H1 (cell line): ENCODE data around the gene PNMA6E. TPM values are rescaled to one million over a fixed set of nuclear protein-coding genes. Genes with fewer than 3 reads are reported as not detected.

Source experiments
- CTCF ChIA-PET: fragments of 300-600 bp; sonication (Branson Sonifier 250); formaldehyde crosslinking; loops from one replicate; lab custom pipeline; 2021; ENCODE audit not compliant: partially characterized antibody; lab: Charles Lee
- POLR2A ChIA-PET: fragments of 300-600 bp; sonication (Branson Sonifier 250); formaldehyde crosslinking; loops from one replicate; lab custom pipeline; 2021; ENCODE audit warnings: inconsistent platforms; ENCODE audit not compliant: partially characterized antibody; lab: Charles Lee
- DNase-seq, 2 experiments: peaks; one replicate each; pipeline versions ENCODE4 v3.0.0 to v3.0.0-alpha.2; 2010 to 2022; ENCODE audit warnings: low spot score in 2 of 2, low read depth in 1 of 2, mixed read lengths in 1 of 2
- FAIRE-seq: peaks from 2 replicates; lab custom pipeline; 2011; peaks lifted over from hg19 to GRCh38; lab: Jason Lieb, UNC
- H2AFZ ChIP-seq: 2 replicates; pipeline ENCODE4 v1.8.1; 2012; ENCODE audit warnings: low read length, inconsistent platforms
- H2AK5ac ChIP-seq: 2 replicates; pipeline ENCODE4 v1.6.1; 2013; ENCODE audit warnings: low read depth, low read length
- H2BK120ac ChIP-seq: replicated peaks from 2 replicates; pipeline ENCODE3; 2013; ENCODE audit warnings: low read depth, low read length, inconsistent platforms
- H2BK12ac ChIP-seq: 2 replicates; pipeline ENCODE4 v1.6.1; 2013; ENCODE audit warnings: low read depth, low read length
- H2BK15ac ChIP-seq: 2 replicates; pipeline ENCODE4 v1.6.1; 2013; ENCODE audit warnings: low read length
- H2BK20ac ChIP-seq: 2 replicates; pipeline ENCODE4 v1.6.1; 2013; ENCODE audit warnings: low read length
- H2BK5ac ChIP-seq: 2 replicates; pipeline ENCODE4 v1.6.1; 2013; ENCODE audit warnings: low read depth, low read length
- H3K14ac ChIP-seq: 2 replicates; pipeline ENCODE4 v1.6.1; 2013; ENCODE audit warnings: inconsistent platforms; ENCODE audit not compliant: insufficient read length
- H3K18ac ChIP-seq: 2 replicates; pipeline ENCODE4 v1.6.1; 2013; ENCODE audit warnings: low read length; ENCODE audit errors: extremely low read depth
- H3K23ac ChIP-seq: 2 replicates; pipeline ENCODE4 v1.6.1; 2013; ENCODE audit warnings: inconsistent platforms; ENCODE audit not compliant: insufficient read length
- H3K23me2 ChIP-seq: 2 replicates; pipeline ENCODE4 v1.6.1; 2013; ENCODE audit warnings: low read depth, low read length
- H3K27ac ChIP-seq: 2 replicates; pipeline ENCODE4 v1.6.1; 2011; ENCODE audit warnings: low read depth, low read length, inconsistent platforms
- H3K27me3 ChIP-seq, 4 experiments: replicated peaks in 1 of 4; 1 replicate in 1 of 4; 2 replicates in 3 of 4; pipeline versions ENCODE4 v1.6.1 to v1.8.1; 2011 to 2013; ENCODE audit warnings: low read length in 3 of 4, mild to moderate bottlenecking in 3 of 4, inconsistent platforms in 2 of 4, mixed read lengths in 2 of 4, moderate library complexity in 1 of 4; ENCODE audit not compliant: control insufficient read depth in 3 of 4, insufficient read depth in 3 of 4; ENCODE audit errors: extremely low read depth in 1 of 4
- H3K36me3 ChIP-seq, 4 experiments: 2 replicates each; pipeline versions ENCODE4 v1.6.1 to v1.8.1; 2011 to 2013; ENCODE audit warnings: mild to moderate bottlenecking in 4 of 4, low read length in 3 of 4, moderate library complexity in 2 of 4, control low read depth in 1 of 4, inconsistent platforms in 1 of 4; ENCODE audit not compliant: insufficient read depth in 4 of 4, control insufficient read depth in 2 of 4
- H3K4ac ChIP-seq: replicated peaks from 2 replicates; pipeline ENCODE3; 2013; ENCODE audit warnings: low read length, low read depth, mixed read lengths, inconsistent platforms; ENCODE audit not compliant: insufficient read length
- H3K4me1 ChIP-seq, 4 experiments: replicated peaks in 1 of 4; 1 replicate in 1 of 4; 2 replicates in 3 of 4; pipeline versions ENCODE4 v1.6.1 to v1.8.1; 2011 to 2013; ENCODE audit warnings: low read length in 3 of 4, inconsistent platforms in 2 of 4, mixed read lengths in 1 of 4; ENCODE audit not compliant: insufficient read depth in 4 of 4, control insufficient read depth in 3 of 4
- H3K4me2 ChIP-seq, 2 experiments: 2 replicates each; pipeline versions ENCODE4 v1.6.1 to v1.8.1; 2011 to 2013; ENCODE audit warnings: low read depth in 2 of 2, low read length in 2 of 2, control low read depth in 1 of 2, inconsistent platforms in 1 of 2, mild to moderate bottlenecking in 1 of 2; ENCODE audit not compliant: insufficient read depth in 1 of 2
- H3K4me3 ChIP-seq, 4 experiments: fragments of 200-600, 300-600 bp in 1 of 4; sonication (generic), shearing (Covaris generic), sonication (Bioruptor Twin) in 1 of 4; 2 replicates each; pipeline versions ENCODE4 v1.5.1 to v1.8.1; 2011 to 2016; ENCODE audit warnings: low read length in 4 of 4, low read depth in 3 of 4, control low read depth in 2 of 4, inconsistent platforms in 2 of 4, mild to moderate bottlenecking in 2 of 4, mixed read lengths in 1 of 4, moderate library complexity in 1 of 4; ENCODE audit not compliant: insufficient read depth in 2 of 4; ENCODE audit errors: extremely low read depth in 1 of 4
- H3K56ac ChIP-seq: replicated peaks from 2 replicates; pipeline ENCODE3; 2013; ENCODE audit warnings: low read depth, mild to moderate bottlenecking, mixed read lengths, low read length, inconsistent platforms; ENCODE audit not compliant: insufficient read length
- H3K79me1 ChIP-seq: 2 replicates; pipeline ENCODE4 v1.6.1; 2013; ENCODE audit warnings: low read depth, low read length, control low read depth
- H3K79me2 ChIP-seq, 2 experiments: 2 replicates each; pipeline versions ENCODE4 v1.6.1 to v1.8.1; 2012 to 2013; ENCODE audit warnings: low read length in 2 of 2, mild to moderate bottlenecking in 2 of 2, inconsistent platforms in 1 of 2; ENCODE audit not compliant: insufficient read depth in 2 of 2, control insufficient read depth in 1 of 2
- H3K9ac ChIP-seq, 4 experiments: replicated peaks in 1 of 4; 1 replicate in 1 of 4; 2 replicates in 3 of 4; pipeline versions ENCODE4 v1.6.1 to v1.8.1; 2011 to 2013; ENCODE audit warnings: low read depth in 3 of 4, low read length in 3 of 4, control low read depth in 2 of 4, mild to moderate bottlenecking in 2 of 4, moderate library complexity in 2 of 4, inconsistent platforms in 1 of 4; ENCODE audit errors: extremely low read depth in 1 of 4
- H3K9me3 ChIP-seq, 2 experiments: 2 replicates each; pipeline versions ENCODE4 v1.6.1 to v1.8.1; 2012 to 2013; ENCODE audit warnings: mild to moderate bottlenecking in 2 of 2, moderate library complexity in 2 of 2, control low read depth in 1 of 2, inconsistent platforms in 1 of 2, low read depth in 1 of 2, low read length in 1 of 2, mixed read lengths in 1 of 2; ENCODE audit not compliant: insufficient read depth in 2 of 2
- H4K20me1 ChIP-seq, 2 experiments: replicated peaks in 1 of 2; 2 replicates each; pipeline versions ENCODE3 to v1.8.1; 2011 to 2013; ENCODE audit warnings: inconsistent platforms in 2 of 2, low read length in 2 of 2, mild to moderate bottlenecking in 1 of 2; ENCODE audit not compliant: insufficient read depth in 2 of 2, control insufficient read depth in 1 of 2
- H4K5ac ChIP-seq: 2 replicates; pipeline ENCODE4 v1.6.1; 2013; ENCODE audit warnings: low read length, low read depth, mixed read lengths, inconsistent platforms; ENCODE audit not compliant: insufficient read length
- H4K8ac ChIP-seq: 2 replicates; pipeline ENCODE4 v1.8.0; 2013; ENCODE audit warnings: mild to moderate bottlenecking, moderate library complexity, low read length, inconsistent platforms; ENCODE audit not compliant: insufficient read depth; ENCODE audit errors: extremely low read depth
- H4K91ac ChIP-seq: replicated peaks from 2 replicates; pipeline ENCODE3; 2013; ENCODE audit warnings: low read length, mixed read lengths, inconsistent platforms; ENCODE audit not compliant: insufficient read length
- BRCA1 ChIP-seq: IDR thresholded peaks from 2 replicates; pipeline ENCODE4 v1.6.1; 2012; ENCODE audit warnings: low read depth, low read length, improper control_type of control experiment
- EGR1 ChIP-seq: IDR thresholded peaks from 2 replicates; pipeline ENCODE4 v1.6.1; 2011; ENCODE audit warnings: low read depth, low read length, borderline replicate concordance
- KDM5A ChIP-seq: fragments of 200-600 bp; IDR thresholded peaks from 2 replicates; pipeline ENCODE4 v1.7.1; 2012; ENCODE audit warnings: mild to moderate bottlenecking, low read length, inconsistent platforms, mixed read lengths
- PHF8 ChIP-seq: fragments of 200-600 bp; sonication (generic); conservative IDR thresholded peaks from 2 replicates; pipeline ENCODE4 v1.7.1; 2012; ENCODE audit warnings: low read depth, mild to moderate bottlenecking, inconsistent platforms, low read length, moderate library complexity
- POLR2AphosphoS5 ChIP-seq: IDR thresholded peaks from 2 replicates; pipeline ENCODE4 v1.6.1; 2011; ENCODE audit warnings: low read depth, low read length
- POU5F1 ChIP-seq: IDR thresholded peaks from 2 replicates; pipeline ENCODE4 v1.6.1; 2011; ENCODE audit warnings: low read depth, mild to moderate bottlenecking, low read length, moderate library complexity
- RAD21 ChIP-seq, 2 experiments: IDR thresholded peaks in 1 of 2; conservative IDR thresholded peaks in 1 of 2; 2 replicates each; pipeline ENCODE4 v1.6.1; 2011; ENCODE audit warnings: low read depth in 2 of 2, low read length in 2 of 2, improper control_type of control experiment in 1 of 2, inconsistent platforms in 1 of 2, mild to moderate bottlenecking in 1 of 2, moderate library complexity in 1 of 2
- RFX5 ChIP-seq: IDR thresholded peaks from 2 replicates; pipeline ENCODE4 v1.6.1; 2011; ENCODE audit warnings: low read depth, low read length, improper control_type of control experiment, borderline replicate concordance
- SAP30 ChIP-seq: fragments of 300-600 bp; sonication (generic); IDR thresholded peaks from 2 replicates; pipeline ENCODE4 v1.7.1; 2012; ENCODE audit warnings: low read length, moderate library complexity, mild to moderate bottlenecking, inconsistent platforms; ENCODE audit not compliant: insufficient read depth, insufficient replicate concordance
- SIRT6 ChIP-seq: IDR thresholded peaks from one replicate; pipeline ENCODE4 v1.7.1; 2012; ENCODE audit warnings: low read length, inconsistent platforms
- SIX5 ChIP-seq: IDR thresholded peaks from 2 replicates; pipeline ENCODE4 v1.6.1; 2011; ENCODE audit warnings: mild to moderate bottlenecking, low read depth, low read length
- TBP ChIP-seq: IDR thresholded peaks from 2 replicates; pipeline ENCODE4 v1.6.1; 2011; ENCODE audit warnings: low read depth, low read length, improper control_type of control experiment
- TCF12 ChIP-seq: IDR thresholded peaks from 2 replicates; pipeline ENCODE4 v1.6.1; 2011; ENCODE audit warnings: low read depth, mild to moderate bottlenecking, low read length
- USF2 ChIP-seq: IDR thresholded peaks from 2 replicates; pipeline ENCODE4 v1.6.1; 2011; ENCODE audit warnings: low read length, improper control_type of control experiment
- WGBS, 2 experiments: shearing (Covaris generic) in 1 of 2; methylation state at CpG; one replicate each; pipeline versions ENCODE4 v1.1.6 to v1.1.7; 2013 to 2015; ENCODE audit warnings: low lambda C conversion rate in 2 of 2, mixed read lengths in 2 of 2, inconsistent platforms in 1 of 2, low coverage in 1 of 2, missing lambda C conversion rate in 1 of 2; ENCODE audit not compliant: insufficient replicate concordance in 2 of 2, insufficient coverage in 1 of 2, insufficient read length in 1 of 2; ENCODE audit errors: extremely low coverage in 1 of 2, missing lambda C conversion rate in 1 of 2; 5-methylcytosine and 5-hydroxymethylcytosine counted together
- polyA plus RNA-seq, 7 experiments: library from polyadenylated mRNA; depleted of rRNA in 3 of 7; stranded (reverse) in 5 of 7; unstranded in 2 of 7; fragments of >200 nt in 5 of 7; fragments of 200-250 nt in 2 of 7; gene quantifications; 1 replicate in 5 of 7; 2 replicates in 1 of 7; 4 replicates in 1 of 7; pipeline versions ENCODE4 v1.2.1 to v1.2.3, GENCODE V29; 2011 to 2013; ENCODE audit warnings: missing spikeins in 2 of 7, mixed read lengths in 2 of 7
- total RNA-seq: library from RNA; stranded (reverse); fragmentation: NEBNext Ultra II Directional; extraction: Animal tissue kit (Norgen Biotek cat#: 25700); gene quantifications from 2 replicates; pipeline ENCODE4 v1.2.1, GENCODE V29; 2021

PNMA6E gene
- total and polyA plus RNA-seq, 2 of the 8 experiments (the other 6 are each of a cell fraction or from before 2014, with no cell fraction given), result not detected

- no peak overlapping the region for H2BK5ac ChIP-seq
- H3K4me1 ChIP-seq, result no peaks in the 10 kb centered on the region
- peaks cover 0 to 2% (median under 1%) of the 10 kb centered on the region in 4 experiments; a peak in 3 of 7 replicates for H3K27me3 ChIP-seq
- H2BK120ac ChIP-seq, result no peak overlapping the region
- no peaks in the 10 kb centered on the region for H3K79me1 ChIP-seq
- H3K23me2 ChIP-seq, result no peaks in the 10 kb centered on the region
- H4K20me1 ChIP-seq, result no peaks in the 10 kb centered on the region
- FAIRE-seq, result no peak
- no peak overlapping the region for H2AFZ ChIP-seq
- no peaks in the 10 kb centered on the region for H3K36me3 ChIP-seq
- H2BK12ac ChIP-seq, result no peak overlapping the region
- H3K4ac ChIP-seq, result no peak overlapping the region
- no peaks in the 10 kb centered on the region; a peak in 1 of 4 replicates for H3K9me3 ChIP-seq
- H3K18ac ChIP-seq, result no peak overlapping the region
- H3K4me2 ChIP-seq, result no peak overlapping the region
- CTCF ChIA-PET, result interaction anchor here (1.2 to 1.6 kb wide), 5 partner anchors 12 to 102 kb away, joined by 3 to 6 read pairs (median 3); no protein-coding TSS in a partner anchor
- no peak overlapping the region for H4K5ac ChIP-seq
- POLR2A ChIA-PET, result no interaction called here
- H3K56ac ChIP-seq, result no peak overlapping the region
- H2BK15ac ChIP-seq, result no peak overlapping the region
- H2AK5ac ChIP-seq, result no peak overlapping the region
- H4K8ac ChIP-seq, result no peak overlapping the region
- no peak overlapping the region for H3K23ac ChIP-seq
- H3K79me2 ChIP-seq, result no peaks in the 10 kb centered on the region
- no peak overlapping the region for H4K91ac ChIP-seq
- no peak for DNase-seq
- H2BK20ac ChIP-seq, result no peak overlapping the region
- no peak overlapping the region for H3K27ac ChIP-seq
- WGBS, 2 experiments, result 67% methylated on average over 1 of the region's 5 CpGs; no CpG with 5 or more reads in 1 of the 2 experiments
- no peak overlapping the region for H3K14ac ChIP-seq
- H3K9ac ChIP-seq, result no peak overlapping the region
- H3K4me3 ChIP-seq, result no peak overlapping the region
- no peak for TF ChIP-seq TBP
- TF ChIP-seq PHF8, result no peak
- TF ChIP-seq SAP30, result no peak
- TF ChIP-seq SIX5, result no peak
- TF ChIP-seq SIRT6, result no peak
- no peak for TF ChIP-seq EGR1
- TF ChIP-seq BRCA1, result no peak
- no peak for TF ChIP-seq POU5F1
- TF ChIP-seq RFX5, result no peak
- TF ChIP-seq RAD21 (IDR thresholded peaks at IDR 0.05 in 1 of 2, conservative IDR thresholded peaks at IDR 0.05 in 1 of 2; ENCODE audit: low read depth in 2 of 2, low read length in 2 of 2), result no peak
- no peak for TF ChIP-seq POLR2AphosphoS5
- no peak for TF ChIP-seq KDM5A
- TF ChIP-seq USF2, result no peak
- TF ChIP-seq TCF12, result no peak
Measured at GRCh38 chrX:153405426-153405825, 4.3 kb upstream of the PNMA6E start.
